ENCODE measurements around the gene SOS2.
"Not testable (repeated sequence)": the region's sequence is repeated elsewhere in the genome, so short reads cannot be mapped to it uniquely, and the experiment has no call there.

Gene SOS2

GRCh38 chr14:50082784-50083466 is 148.5 kb downstream of the SOS2 start:
- Histone ChIP-seq H3K9me3 (replicated peaks; ENCODE audit: low read length) (no peaks in the 10 kb centered on the region), H3K9ac (ENCODE audit: low read depth, low read length) (no peak overlapping the region), H3K4me1 (ENCODE audit: control insufficient read depth, insufficient read depth, low read length) (peaks cover 4% of the 10 kb centered on the region), H3K4me3 (ENCODE audit: low read length) (no peak overlapping the region), H3K36me3 (ENCODE audit: insufficient read depth, low read length) (no peaks in the 10 kb centered on the region), H3K4me2 (ENCODE audit: low read length) (no peak overlapping the region), H3K27me3 (ENCODE audit: control insufficient read depth, insufficient read depth, low read length) (no peaks in the 10 kb centered on the region)

DNA sequence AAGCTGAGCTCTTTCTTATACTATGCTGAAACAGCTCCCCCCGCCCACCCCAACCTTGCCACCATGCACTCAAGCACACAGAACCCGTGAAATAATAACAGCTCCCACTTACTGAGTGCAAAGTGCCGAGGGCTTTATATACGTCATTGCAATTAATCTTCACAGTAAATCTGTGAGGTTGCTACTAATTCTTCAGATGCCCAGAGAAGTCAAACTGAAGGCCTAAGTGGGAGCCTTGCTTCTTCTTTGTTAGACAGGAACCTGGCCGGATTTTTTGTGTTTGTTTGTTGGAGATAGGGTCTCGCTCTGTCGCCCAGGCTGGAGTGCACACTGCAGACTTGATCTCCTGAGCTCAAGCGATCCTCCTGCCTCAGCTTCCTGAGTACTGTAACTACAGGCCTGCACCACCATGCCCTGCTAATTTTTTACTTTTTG is 149.1 kb downstream of the SOS2 start:
- Histone ChIP-seq H3K9ac (ENCODE audit: low read depth, low read length) (no peak overlapping the region), H3K9me3 (replicated peaks; ENCODE audit: low read length) (no peaks in the 10 kb centered on the region), H3K4me1 (ENCODE audit: control insufficient read depth, insufficient read depth, low read length) (peaks cover 4% of the 10 kb centered on the region), H3K27me3 (ENCODE audit: control insufficient read depth, insufficient read depth, low read length) (no peaks in the 10 kb centered on the region), H3K4me2 (ENCODE audit: low read length) (no peak overlapping the region), H3K36me3 (ENCODE audit: insufficient read depth, low read length) (no peaks in the 10 kb centered on the region), H3K4me3 (ENCODE audit: low read length) (no peak overlapping the region)

DNA sequence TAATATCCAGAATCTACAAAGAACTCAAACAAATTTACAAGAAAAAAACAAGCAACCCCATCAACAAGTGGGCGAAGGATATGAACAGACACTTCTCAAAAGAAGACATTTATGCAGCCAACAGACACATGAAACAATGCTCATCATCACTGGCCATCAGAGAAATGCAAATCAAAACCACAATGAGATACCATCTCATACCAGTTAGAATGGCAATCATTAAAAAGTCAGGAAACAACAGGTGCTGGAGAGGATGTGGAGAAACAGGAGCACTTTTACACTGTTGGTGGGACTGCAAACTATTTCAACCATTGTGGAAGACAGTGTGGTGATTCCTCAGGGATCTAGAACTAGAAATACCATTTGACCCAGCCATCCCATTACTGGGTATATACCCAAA is 152.3 kb downstream of the SOS2 start:
- not testable (repeated sequence) for H3K9me3 ChIP-seq (replicated peaks; ENCODE audit: low read length); H3K4me3 ChIP-seq (ENCODE audit: low read length); H3K4me1 ChIP-seq (ENCODE audit: control insufficient read depth, insufficient read depth, low read length); H3K27me3 ChIP-seq (ENCODE audit: control insufficient read depth, insufficient read depth, low read length); H3K4me2 ChIP-seq (ENCODE audit: low read length); H3K36me3 ChIP-seq (ENCODE audit: insufficient read depth, low read length); H3K9ac ChIP-seq (ENCODE audit: low read depth, low read length)

- not testable (repeated sequence) for H3K9ac ChIP-seq (ENCODE audit: low read depth, low read length); H3K9me3 ChIP-seq (replicated peaks; ENCODE audit: low read length); H3K4me1 ChIP-seq (ENCODE audit: control insufficient read depth, insufficient read depth, low read length); H3K4me3 ChIP-seq (ENCODE audit: low read length); H3K27me3 ChIP-seq (ENCODE audit: control insufficient read depth, insufficient read depth, low read length); H3K4me2 ChIP-seq (ENCODE audit: low read length); H3K36me3 ChIP-seq (ENCODE audit: insufficient read depth, low read length)
Measured at GRCh38 chr14:50073663-50074062, 157.7 kb downstream of the SOS2 start.

- Histone ChIP-seq H3K4me1 (ENCODE audit: control insufficient read depth, insufficient read depth, low read length) (peaks cover 8% of the 10 kb centered on the region), H3K9ac (ENCODE audit: low read depth, low read length) (no peak overlapping the region), H3K27me3 (ENCODE audit: control insufficient read depth, insufficient read depth, low read length) (no peaks in the 10 kb centered on the region), H3K4me2 (ENCODE audit: low read length) (no peak overlapping the region), H3K9me3 (replicated peaks; ENCODE audit: low read length) (peaks cover 7% of the 10 kb centered on the region), H3K36me3 (ENCODE audit: insufficient read depth, low read length) (no peaks in the 10 kb centered on the region), H3K4me3 (ENCODE audit: low read length) (no peak overlapping the region)
Measured at GRCh38 chr14:50072395-50072794, 159.0 kb downstream of the SOS2 start.

- Histone ChIP-seq H3K9ac (ENCODE audit: low read depth, low read length) (no peak overlapping the region), H3K4me2 (ENCODE audit: low read length) (no peak overlapping the region), H3K4me3 (ENCODE audit: low read length) (no peak overlapping the region), H3K9me3 (replicated peaks; ENCODE audit: low read length) (peaks cover 7% of the 10 kb centered on the region), H3K4me1 (ENCODE audit: control insufficient read depth, insufficient read depth, low read length) (peaks cover 9% of the 10 kb centered on the region), H3K27me3 (ENCODE audit: control insufficient read depth, insufficient read depth, low read length) (no peaks in the 10 kb centered on the region), H3K36me3 (ENCODE audit: insufficient read depth, low read length) (no peaks in the 10 kb centered on the region)
Measured at GRCh38 chr14:50070840-50071548, 160.4 kb downstream of the SOS2 start.

- Histone ChIP-seq H3K4me3 (ENCODE audit: low read length) (no peak overlapping the region), H3K27me3 (ENCODE audit: control insufficient read depth, insufficient read depth, low read length) (no peaks in the 10 kb centered on the region), H3K4me1 (ENCODE audit: control insufficient read depth, insufficient read depth, low read length) (peaks cover 9% of the 10 kb centered on the region), H3K9ac (ENCODE audit: low read depth, low read length) (no peak overlapping the region), H3K4me2 (ENCODE audit: low read length) (no peak overlapping the region), H3K9me3 (replicated peaks; ENCODE audit: low read length) (peaks cover 7% of the 10 kb centered on the region), H3K36me3 (ENCODE audit: insufficient read depth, low read length) (no peaks in the 10 kb centered on the region)
Measured at GRCh38 chr14:50070230-50070629, 161.1 kb downstream of the SOS2 start.

DNA sequence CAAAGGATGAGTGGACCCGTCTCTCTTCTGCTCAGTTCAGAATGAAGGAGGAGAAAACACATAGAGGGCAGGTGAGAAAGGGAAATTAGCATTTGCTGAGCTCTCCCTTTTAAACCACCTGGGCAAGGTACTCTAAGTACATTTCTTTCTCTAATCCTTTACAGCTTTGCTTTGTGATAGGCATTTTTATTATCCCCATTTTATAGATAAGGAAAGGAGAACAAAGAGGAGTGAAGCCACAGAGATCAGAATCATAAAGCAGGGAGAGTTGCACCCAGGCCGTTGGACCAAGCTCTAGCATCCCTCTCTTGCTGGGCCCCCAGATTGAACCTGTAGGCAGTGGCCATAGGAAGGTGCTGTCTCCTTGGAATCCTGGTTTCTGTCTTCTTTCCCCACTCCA is 162.1 kb downstream of the SOS2 start:
- H3K4me2 ChIP-seq (ENCODE audit: low read length), result no peak overlapping the region
- H3K9ac ChIP-seq (ENCODE audit: low read depth, low read length), result no peak overlapping the region
- H3K4me3 ChIP-seq (ENCODE audit: low read length), result no peak overlapping the region
- H3K36me3 ChIP-seq (ENCODE audit: insufficient read depth, low read length), result no peaks in the 10 kb centered on the region
- H3K9me3 ChIP-seq (replicated peaks; ENCODE audit: low read length), result peaks cover 7% of the 10 kb centered on the region
- H3K4me1 ChIP-seq (ENCODE audit: control insufficient read depth, insufficient read depth, low read length), result peaks cover 11% of the 10 kb centered on the region
- H3K27me3 ChIP-seq (ENCODE audit: control insufficient read depth, insufficient read depth, low read length), result no peaks in the 10 kb centered on the region

GRCh38 chr14:50068496-50068895 is 162.9 kb downstream of the SOS2 start:
- no peaks in the 10 kb centered on the region for H3K27me3 ChIP-seq (ENCODE audit: control insufficient read depth, insufficient read depth, low read length)
- no peak overlapping the region for H3K4me2 ChIP-seq (ENCODE audit: low read length)
- H3K9ac ChIP-seq (ENCODE audit: low read depth, low read length), result no peak overlapping the region
- no peak overlapping the region for H3K4me3 ChIP-seq (ENCODE audit: low read length)
- no peaks in the 10 kb centered on the region for H3K36me3 ChIP-seq (ENCODE audit: insufficient read depth, low read length)
- H3K4me1 ChIP-seq (ENCODE audit: control insufficient read depth, insufficient read depth, low read length), result peaks cover 11% of the 10 kb centered on the region
- H3K9me3 ChIP-seq (replicated peaks; ENCODE audit: low read length), result peaks cover 7% of the 10 kb centered on the region

DNA sequence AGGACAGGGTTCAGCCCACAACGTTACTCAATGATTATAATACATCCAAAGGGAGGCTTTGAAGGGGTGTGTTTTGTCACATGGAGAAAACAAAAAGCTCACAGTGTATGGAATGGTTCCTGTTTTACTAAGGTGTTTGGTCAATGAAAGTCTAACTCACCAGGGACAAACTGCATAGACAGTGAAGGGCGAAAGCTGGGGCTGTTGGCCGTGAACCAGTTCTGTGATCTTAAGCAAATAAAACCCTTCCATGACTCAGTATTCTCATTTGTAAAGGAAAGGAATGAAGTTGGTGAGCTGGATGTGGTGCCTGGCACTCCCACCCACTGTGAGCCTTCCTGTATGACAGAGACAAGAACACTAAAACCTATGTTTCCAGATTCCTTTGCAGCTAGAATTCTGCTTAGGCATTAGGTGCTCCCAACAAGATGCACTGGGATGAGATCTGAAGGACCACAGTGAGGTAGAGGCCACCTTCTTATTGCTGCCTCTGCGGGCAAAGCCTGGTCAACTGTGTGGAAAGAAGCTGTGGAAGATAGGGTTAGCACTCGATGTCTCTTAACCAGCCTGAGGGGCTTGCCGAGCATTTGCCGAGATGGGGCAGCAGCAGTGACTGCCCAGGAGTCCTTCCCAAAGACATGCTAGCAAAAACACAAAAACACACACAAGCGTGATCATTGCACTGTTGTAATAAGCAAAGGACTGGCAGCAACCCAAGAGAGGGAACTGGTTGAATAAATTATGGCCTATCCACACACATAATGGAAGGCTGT is 163.5 kb downstream of the SOS2 start:
- Histone ChIP-seq H3K4me3 (ENCODE audit: low read length) (no peak overlapping the region), H3K9me3 (replicated peaks; ENCODE audit: low read length) (peaks cover 7% of the 10 kb centered on the region)

More for the DNA sequence above, 163.5 kb downstream of the SOS2 start:
- Histone ChIP-seq H3K4me1 (ENCODE audit: control insufficient read depth, insufficient read depth, low read length) (peaks cover 17% of the 10 kb centered on the region), H3K36me3 (ENCODE audit: insufficient read depth, low read length) (no peaks in the 10 kb centered on the region), H3K9ac (ENCODE audit: low read depth, low read length) (no peak overlapping the region), H3K4me2 (ENCODE audit: low read length) (no peak overlapping the region), H3K27me3 (ENCODE audit: control insufficient read depth, insufficient read depth, low read length) (no peaks in the 10 kb centered on the region)

Data from skeletal muscle satellite cell (primary cell).